HEK293 (cell line): ENCODE data around the gene FHIT.

ENCODE experiments used
- CTCF ChIA-PET: fragments of 350-600 bp; formaldehyde crosslinking; extraction: SDS; loops from one replicate; lab custom pipeline; 2021; ENCODE audit warnings: antibody characterized with exemption; lab: Yijun Ruan, JAX
- POLR2A ChIA-PET: fragments of 300-600 bp; formaldehyde crosslinking; extraction: SDS; loops from one replicate; lab custom pipeline; 2020; ENCODE audit warnings: antibody characterized with exemption, inconsistent platforms; lab: Yijun Ruan, JAX
- H3K27ac ChIP-seq: fragments of 200-500 bp; sonication (Bioruptor generic); 2 replicates; pipeline ENCODE4 v1.5.1; 2014; ENCODE audit warnings: low read depth, low read length, control low read depth, inconsistent platforms; ENCODE audit errors: extremely low read depth
- H3K36me3 ChIP-seq, 2 experiments: fragments of 200-500 bp in 1 of 2; sonication (Bioruptor generic) in 1 of 2; 1 replicate in 1 of 2; 2 replicates in 1 of 2; pipeline ENCODE4 v1.5.1; 2014 to 2017; ENCODE audit warnings: inconsistent platforms in 2 of 2, low read length in 2 of 2; ENCODE audit not compliant: control insufficient read depth in 2 of 2, insufficient read depth in 1 of 2
- H3K4me1 ChIP-seq: fragments of 200-500 bp; sonication (Bioruptor generic); 2 replicates; pipeline ENCODE4 v1.5.1; 2014; ENCODE audit warnings: mild to moderate bottlenecking, low read length, inconsistent platforms; ENCODE audit not compliant: control insufficient read depth, insufficient read depth
- H3K4me3 ChIP-seq: 2 replicates; pipeline ENCODE4 v1.5.1; 2011; ENCODE audit warnings: low read depth, mild to moderate bottlenecking, control low read depth, low read length, moderate library complexity
- H3K9me3 ChIP-seq: fragments of 200-500 bp; sonication (Bioruptor generic); 2 replicates; pipeline ENCODE4 v1.5.1; 2014; ENCODE audit warnings: low read depth, low read length, inconsistent platforms; ENCODE audit not compliant: control insufficient read depth, insufficient read depth
- EGR2 ChIP-seq: fragments of 450-650 bp; formaldehyde crosslinking; IDR thresholded peaks from 2 replicates; pipeline ENCODE4 v1.5.1; 2016; ENCODE audit warnings: low read depth, missing biosample characterization, missing genetic modification characterization
- HOXD13 ChIP-seq: sonication (generic); formaldehyde crosslinking; IDR thresholded peaks from 2 replicates; pipeline ENCODE4 v1.8.0; 2022; ENCODE audit warnings: missing genetic modification reagents, borderline replicate concordance
- IKZF3 ChIP-seq: fragments of 450-650 bp; IDR thresholded peaks from 2 replicates; pipeline ENCODE4 v1.5.0; 2018; ENCODE audit warnings: missing biosample characterization, mild to moderate bottlenecking, missing genetic modification characterization, moderate library complexity
- KLF1 ChIP-seq: fragments of 450-650 bp; formaldehyde crosslinking; IDR thresholded peaks from 2 replicates; pipeline ENCODE4 v1.5.1; 2016; ENCODE audit warnings: missing biosample characterization, missing genetic modification characterization
- KLF7 ChIP-seq: fragments of 450-650 bp; formaldehyde crosslinking; IDR thresholded peaks from 2 replicates; pipeline ENCODE4 v1.5.1; 2016; ENCODE audit warnings: missing biosample characterization, missing genetic modification characterization, borderline replicate concordance
- TCF7L2 ChIP-seq: IDR thresholded peaks from 2 replicates; pipeline ENCODE4 v1.6.1; 2011; ENCODE audit warnings: low read depth, mild to moderate bottlenecking, inconsistent platforms, low read length, moderate library complexity, borderline replicate concordance
- ZBTB26 ChIP-seq: fragments of 450-650 bp; formaldehyde crosslinking; optimal IDR thresholded peaks from 2 replicates; pipeline ENCODE3; 2016; ENCODE audit warnings: missing biosample characterization, mild to moderate bottlenecking, missing genetic modification characterization
- ZEB2 ChIP-seq: fragments of 450-650 bp; formaldehyde crosslinking; IDR thresholded peaks from 2 replicates; pipeline ENCODE4 v1.5.1; 2016; ENCODE audit warnings: missing biosample characterization, missing genetic modification characterization
- ZNF10 ChIP-seq: fragments of 450-650 bp; formaldehyde crosslinking; IDR thresholded peaks from 2 replicates; pipeline ENCODE4 v1.5.1; 2017; ENCODE audit warnings: missing biosample characterization, missing genetic modification characterization
- ZNF133 ChIP-seq: fragments of 450-650 bp; formaldehyde crosslinking; IDR thresholded peaks from 2 replicates; pipeline ENCODE4 v1.5.1; 2016; ENCODE audit warnings: missing biosample characterization, missing genetic modification characterization
- ZNF138 ChIP-seq: fragments of 450-650 bp; formaldehyde crosslinking; IDR thresholded peaks from 2 replicates; pipeline ENCODE4 v1.5.1; 2016; ENCODE audit warnings: missing biosample characterization, missing genetic modification characterization, borderline replicate concordance
- ZNF214 ChIP-seq: fragments of 450-650 bp; formaldehyde crosslinking; IDR thresholded peaks from 2 replicates; pipeline ENCODE4 v1.5.1; 2017; ENCODE audit warnings: missing biosample characterization, mild to moderate bottlenecking, missing genetic modification characterization, borderline replicate concordance
- ZNF266 ChIP-seq: fragments of 450-650 bp; formaldehyde crosslinking; IDR thresholded peaks from 2 replicates; pipeline ENCODE4 v1.5.1; 2016; ENCODE audit warnings: missing biosample characterization, missing genetic modification characterization, low read depth
- ZNF324 ChIP-seq: fragments of 450-650 bp; formaldehyde crosslinking; IDR thresholded peaks from 2 replicates; pipeline ENCODE4 v1.5.1; 2016; ENCODE audit warnings: missing biosample characterization, missing genetic modification characterization
- ZNF350 ChIP-seq: fragments of 450-650 bp; formaldehyde crosslinking; IDR thresholded peaks from 2 replicates; pipeline ENCODE4 v1.5.0; 2017; ENCODE audit warnings: missing biosample characterization, mild to moderate bottlenecking, missing genetic modification characterization
- ZNF354C ChIP-seq: fragments of 450-650 bp; formaldehyde crosslinking; IDR thresholded peaks from 2 replicates; pipeline ENCODE4 v1.5.1; 2016; ENCODE audit warnings: missing biosample characterization, missing genetic modification characterization, low read depth, borderline replicate concordance
- ZNF426 ChIP-seq: fragments of 450-650 bp; formaldehyde crosslinking; IDR thresholded peaks from 2 replicates; pipeline ENCODE4 v1.5.1; 2017; ENCODE audit warnings: missing biosample characterization, missing genetic modification characterization, mild to moderate bottlenecking, inconsistent platforms, moderate library complexity
- ZNF530 ChIP-seq: fragments of 450-650 bp; formaldehyde crosslinking; IDR thresholded peaks from 2 replicates; pipeline ENCODE4 v1.5.1; 2016; ENCODE audit warnings: low read depth, missing biosample characterization, missing genetic modification characterization
- ZNF560 ChIP-seq: fragments of 450-650 bp; formaldehyde crosslinking; IDR thresholded peaks from 2 replicates; pipeline ENCODE4 v1.5.1; 2017; ENCODE audit warnings: missing biosample characterization, missing genetic modification characterization, borderline replicate concordance
- ZNF600 ChIP-seq: fragments of 450-650 bp; formaldehyde crosslinking; IDR thresholded peaks from 2 replicates; pipeline ENCODE4 v1.5.1; 2016; ENCODE audit warnings: missing biosample characterization, missing genetic modification characterization
- ZNF624 ChIP-seq: fragments of 450-650 bp; formaldehyde crosslinking; IDR thresholded peaks from 2 replicates; pipeline ENCODE4 v1.5.1; 2017; ENCODE audit warnings: missing biosample characterization, missing genetic modification characterization
- ZNF645 ChIP-seq: fragments of 450-650 bp; formaldehyde crosslinking; IDR thresholded peaks from 2 replicates; pipeline ENCODE4; 2016; ENCODE audit warnings: missing biosample characterization, missing genetic modification characterization
- ZNF658 ChIP-seq: fragments of 450-650 bp; formaldehyde crosslinking; IDR thresholded peaks from 2 replicates; pipeline ENCODE4; 2016; ENCODE audit warnings: missing biosample characterization, missing genetic modification characterization
- ZNF701 ChIP-seq: fragments of 450-650 bp; formaldehyde crosslinking; IDR thresholded peaks from 2 replicates; pipeline ENCODE4 v1.5.1; 2016; ENCODE audit warnings: missing biosample characterization, missing genetic modification characterization
- ZNF785 ChIP-seq: fragments of 450-650 bp; formaldehyde crosslinking; IDR thresholded peaks from 2 replicates; pipeline ENCODE4 v1.5.1; 2016; ENCODE audit warnings: missing biosample characterization, missing genetic modification characterization
- ZNF837 ChIP-seq: fragments of 450-650 bp; formaldehyde crosslinking; IDR thresholded peaks from 2 replicates; pipeline ENCODE4 v1.5.1; 2016; ENCODE audit warnings: missing biosample characterization, missing genetic modification characterization
- ZSCAN18 ChIP-seq: fragments of 450-650 bp; formaldehyde crosslinking; IDR thresholded peaks from 2 replicates; pipeline ENCODE4 v1.5.1; 2016; ENCODE audit warnings: missing biosample characterization, missing genetic modification characterization

Gene FHIT

GRCh38 chr3:60167186-60167585 lies 1084.1 kb downstream of the FHIT start:
- TF ChIP-seq TCF7L2 (no peak), ZNF530 (tag by site-specific recombination) (no peak), ZEB2 (tag by site-specific recombination) (no peak), ZNF560 (tag by site-specific recombination) (no peak)
- TF ChIP-seq, all 188 proteins: peak for 0
- POLR2A ChIA-PET: no interaction called here
- Histone ChIP-seq H3K4me1 (no peaks in the 10 kb centered on the region), H3K9me3 (no peaks in the 10 kb centered on the region), H3K27ac (no peak overlapping the region), H3K36me3 (no peaks in the 10 kb centered on the region), H3K4me3 (no peak overlapping the region)
- CTCF ChIA-PET: no interaction called here

- no peaks in the 10 kb centered on the region for H3K36me3 ChIP-seq
- POLR2A ChIA-PET: no interaction called here
- TF ChIP-seq KLF1: no peak
- TF ChIP-seq ZBTB26 (tag by site-specific recombination): no peak
- TF ChIP-seq ZNF214 (tag by site-specific recombination): no peak
- TF ChIP-seq KLF7 (tag by site-specific recombination): no peak
- TF ChIP-seq ZNF10 (tag by site-specific recombination): no peak
- no peak for TF ChIP-seq ZNF350
- TF ChIP-seq, all 188 proteins: peak for 0
- H3K27ac ChIP-seq: no peak overlapping the region
- no peaks in the 10 kb centered on the region for H3K4me1 ChIP-seq
- CTCF ChIA-PET: no interaction called here
- H3K4me3 ChIP-seq: no peak overlapping the region
- H3K9me3 ChIP-seq: no peaks in the 10 kb centered on the region
These were observed 1090.2 kb downstream of the FHIT start for GRCh38 chr3:60160822-60161748.

GRCh38 chr3:60160111-60160821 lies 1091.0 kb downstream of the FHIT start:
- Histone ChIP-seq H3K9me3 (no peaks in the 10 kb centered on the region), H3K4me3 (no peak overlapping the region)
- CTCF ChIA-PET: no interaction called here

GRCh38 chr3:60158035-60158434 lies 1093.2 kb downstream of the FHIT start:
- ChIA-PET CTCF (interaction anchor here (0.6 kb wide), 1 partner anchor 19 kb away, joined by 3 read pairs; no protein-coding TSS in a partner anchor), POLR2A (no interaction called here)
- H3K4me3 ChIP-seq: no peak overlapping the region
- no peaks in the 10 kb centered on the region for H3K9me3 ChIP-seq
- H3K27ac ChIP-seq: no peak overlapping the region
- H3K36me3 ChIP-seq: no peaks in the 10 kb centered on the region
- H3K4me1 ChIP-seq: no peaks in the 10 kb centered on the region
- no peak for TF ChIP-seq ZNF133 (tag by site-specific recombination)
- no peak for TF ChIP-seq ZNF426 (tag by site-specific recombination)
- TF ChIP-seq ZSCAN18: no peak
- TF ChIP-seq ZNF645 (tag by site-specific recombination): no peak
- no peak for TF ChIP-seq ZNF350
- TF ChIP-seq ZNF266 (tag by site-specific recombination): no peak
- TF ChIP-seq ZNF837 (tag by site-specific recombination): no peak
- TF ChIP-seq IKZF3 (tag by site-specific recombination): no peak
- TF ChIP-seq ZNF785 (tag by site-specific recombination): no peak
- TF ChIP-seq ZNF600: no peak
- no peak for TF ChIP-seq ZNF138 (tag by site-specific recombination)
- TF ChIP-seq ZNF624 (tag by site-specific recombination): no peak
- no peak for TF ChIP-seq ZNF701

More at GRCh38 chr3:60160111-60160821, 1091.0 kb downstream of the FHIT start:
- no peak overlapping the region for H3K27ac ChIP-seq
- TF ChIP-seq ZNF354C (tag by site-specific recombination): no peak
- no peak for TF ChIP-seq ZNF658 (tag by site-specific recombination)
- TF ChIP-seq HOXD13 (CRISPR knock-in tag): no peak
- no peak for TF ChIP-seq ZNF324 (tag by site-specific recombination)
- no peak for TF ChIP-seq EGR2 (tag by site-specific recombination)
- POLR2A ChIA-PET: no interaction called here
- no peaks in the 10 kb centered on the region for H3K4me1 ChIP-seq
- H3K36me3 ChIP-seq: no peaks in the 10 kb centered on the region
